Measurements from ENCODE around the gene MAP3K5. TPM values are rescaled to one million over a fixed set of nuclear protein-coding genes. Genes with fewer than 3 reads are reported as not detected.

Gene MAP3K5

Small RNAs within 50 kb of the gene (small RNA-seq; reads per million reads assigned to genes)
- gene RNA5SP219 (ENCODE audit: low read depth): not detected
